Panc1 (cell line): ENCODE measurements around the gene GAST. TPM values are rescaled to one million over a fixed set of nuclear protein-coding genes. Genes with fewer than 3 reads are reported as not detected.
"Not testable (repeated sequence)": the region's sequence is repeated elsewhere in the genome, so short reads cannot be mapped to it uniquely, and the experiment has no call there.

Source experiments
- ATAC-seq: fragments of 200-7000 bp; cut with Tn5 transposase; 2 replicates; pipeline ENCODE4 v1.9.1; 2020; ENCODE audit warnings: mild to moderate bottlenecking, moderate library complexity
- BruUV-seq: library from RNA; stranded (reverse); fragments of 400-500 nt; replicated peaks from 2 replicates; lab custom pipeline; 2021; lab: Mats Ljungman, UMichigan
- CTCF ChIA-PET: fragments of 300-600 bp; sonication (Branson Sonifier 250); formaldehyde crosslinking; loops from one replicate; lab custom pipeline; 2022; ENCODE audit warnings: antibody characterized with exemption; lab: Charles Lee
- POLR2A ChIA-PET: fragments of 300-600 bp; sonication (Branson Sonifier 250); formaldehyde crosslinking; loops from one replicate; lab custom pipeline; 2022; ENCODE audit warnings: antibody characterized with exemption; lab: Charles Lee
- DNase-seq: peaks from one replicate; pipeline ENCODE4 v3.0.0-alpha.2; 2010; ENCODE audit warnings: low read depth, low spot score
- H3K27ac ChIP-seq: 2 replicates; pipeline ENCODE4 v1.5.1; 2011; ENCODE audit warnings: mild to moderate bottlenecking, low read length, inconsistent platforms
- H3K27me3 ChIP-seq: fragments of 200-500 bp; sonication (Bioruptor generic); 2 replicates; pipeline ENCODE4 v1.6.0; 2014; ENCODE audit warnings: low read length, inconsistent platforms; ENCODE audit not compliant: control insufficient read depth, insufficient read depth
- H3K36me3 ChIP-seq: fragments of 200-500 bp; sonication (Bioruptor generic); 2 replicates; pipeline ENCODE4 v1.5.1; 2014; ENCODE audit warnings: inconsistent platforms, mild to moderate bottlenecking, low read length, moderate library complexity; ENCODE audit not compliant: control insufficient read depth, insufficient read depth
- H3K4me1 ChIP-seq: 2 replicates; pipeline ENCODE4 v1.5.1; 2011; ENCODE audit warnings: inconsistent platforms, mild to moderate bottlenecking, low read length, moderate library complexity; ENCODE audit not compliant: control insufficient read depth, insufficient read depth
- H3K4me3 ChIP-seq, 2 experiments: 2 replicates each; pipeline ENCODE4 v1.5.1; 2011 to 2012; ENCODE audit warnings: low read depth in 2 of 2, low read length in 2 of 2, mild to moderate bottlenecking in 2 of 2, inconsistent platforms in 1 of 2, moderate library complexity in 1 of 2
- H3K9me3 ChIP-seq: fragments of 200-500 bp; sonication (Bioruptor generic); 2 replicates; pipeline ENCODE4 v1.5.1; 2014; ENCODE audit warnings: low read depth, mild to moderate bottlenecking, inconsistent platforms, low read length, moderate library complexity; ENCODE audit not compliant: control insufficient read depth, insufficient read depth
- CTCF ChIP-seq: fragments of 450-650 bp; IDR thresholded peaks from 2 replicates; pipeline ENCODE4 v1.5.1; 2017; ENCODE audit warnings: mild to moderate bottlenecking
- POLR2AphosphoS5 ChIP-seq: IDR thresholded peaks from 2 replicates; pipeline ENCODE4 v1.6.1; 2012; ENCODE audit warnings: mild to moderate bottlenecking, low read depth, low read length, moderate library complexity
- SIN3A ChIP-seq: IDR thresholded peaks from 2 replicates; pipeline ENCODE4 v1.6.1; 2012; ENCODE audit warnings: low read depth, mild to moderate bottlenecking, low read length, moderate library complexity, borderline replicate concordance; ENCODE audit not compliant: insufficient read depth
- TCF7L2 ChIP-seq: IDR thresholded peaks from 2 replicates; pipeline ENCODE4 v1.6.1; 2011; ENCODE audit warnings: mild to moderate bottlenecking, low read depth, low read length, inconsistent platforms
- in situ Hi-C: cut with HindIII; loops from 2 replicates; pipeline ENCODE4 v1.10.0; 2016; ENCODE audit warnings: low sequenced_read_pairs, low pct_unique_long_range_greater_than_20kb
- intact Hi-C: fragments of 100-400 bp; cut with micrococcal nuclease; formaldehyde crosslinking; loops from one replicate; pipeline ENCODE4 v1.10.0; 2022; ENCODE audit not compliant: unreplicated experiment
- total RNA-seq: library from RNA; stranded (reverse); gene quantifications from one replicate; pipeline ENCODE4 v1.2.1, GENCODE V29; 2021; ENCODE audit not compliant: unreplicated experiment
- TF ChIP-seq, protein P1 (sequence below), 2 experiments: IDR thresholded peaks; 2 replicates each; pipeline ENCODE4 v1.6.1; 2011 to 2012; ENCODE audit warnings: low read depth in 2 of 2, control low read depth in 1 of 2, low read length in 1 of 2, mild to moderate bottlenecking in 1 of 2, moderate library complexity in 1 of 2; ENCODE audit not compliant: insufficient read depth in 1 of 2

GAST gene
- total RNA-seq, 1 experiment from 2014 or later = not detected

- CTCF ChIA-PET = interaction anchor here (0.6 to 1.3 kb wide), 6 partner anchors 12 to 877 kb away, joined by 3 to 8 read pairs (median 3); no protein-coding TSS in a partner anchor
- peak; percentile 66 for ATAC-seq
These were observed 16.0 kb upstream of the GAST start for GRCh38 chr17:41695954-41696757.

GRCh38 chr17:41697122-41697962 is 14.8 kb upstream of the GAST start:
- in situ Hi-C loops (no loop called here), intact Hi-C loops (no loop called here)
- no peaks in the 10 kb centered on the region for H3K36me3 ChIP-seq
- H3K4me3 ChIP-seq = no peak overlapping the region
- ATAC-seq (no peak), DNase-seq (no peak)
- H3K4me1 ChIP-seq = no peaks in the 10 kb centered on the region
- no peaks in the 10 kb centered on the region for H3K27me3 ChIP-seq
- TF ChIP-seq SIN3A = no peak
- TF ChIP-seq CTCF = no peak
- no peak for TF ChIP-seq POLR2AphosphoS5
- no peak for TF ChIP-seq TCF7L2
- TF ChIP-seq, protein P1, sequence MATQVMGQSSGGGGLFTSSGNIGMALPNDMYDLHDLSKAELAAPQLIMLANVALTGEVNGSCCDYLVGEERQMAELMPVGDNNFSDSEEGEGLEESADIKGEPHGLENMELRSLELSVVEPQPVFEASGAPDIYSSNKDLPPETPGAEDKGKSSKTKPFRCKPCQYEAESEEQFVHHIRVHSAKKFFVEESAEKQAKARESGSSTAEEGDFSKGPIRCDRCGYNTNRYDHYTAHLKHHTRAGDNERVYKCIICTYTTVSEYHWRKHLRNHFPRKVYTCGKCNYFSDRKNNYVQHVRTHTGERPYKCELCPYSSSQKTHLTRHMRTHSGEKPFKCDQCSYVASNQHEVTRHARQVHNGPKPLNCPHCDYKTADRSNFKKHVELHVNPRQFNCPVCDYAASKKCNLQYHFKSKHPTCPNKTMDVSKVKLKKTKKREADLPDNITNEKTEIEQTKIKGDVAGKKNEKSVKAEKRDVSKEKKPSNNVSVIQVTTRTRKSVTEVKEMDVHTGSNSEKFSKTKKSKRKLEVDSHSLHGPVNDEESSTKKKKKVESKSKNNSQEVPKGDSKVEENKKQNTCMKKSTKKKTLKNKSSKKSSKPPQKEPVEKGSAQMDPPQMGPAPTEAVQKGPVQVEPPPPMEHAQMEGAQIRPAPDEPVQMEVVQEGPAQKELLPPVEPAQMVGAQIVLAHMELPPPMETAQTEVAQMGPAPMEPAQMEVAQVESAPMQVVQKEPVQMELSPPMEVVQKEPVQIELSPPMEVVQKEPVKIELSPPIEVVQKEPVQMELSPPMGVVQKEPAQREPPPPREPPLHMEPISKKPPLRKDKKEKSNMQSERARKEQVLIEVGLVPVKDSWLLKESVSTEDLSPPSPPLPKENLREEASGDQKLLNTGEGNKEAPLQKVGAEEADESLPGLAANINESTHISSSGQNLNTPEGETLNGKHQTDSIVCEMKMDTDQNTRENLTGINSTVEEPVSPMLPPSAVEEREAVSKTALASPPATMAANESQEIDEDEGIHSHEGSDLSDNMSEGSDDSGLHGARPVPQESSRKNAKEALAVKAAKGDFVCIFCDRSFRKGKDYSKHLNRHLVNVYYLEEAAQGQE (IDR thresholded peaks at IDR 0.05; ENCODE audit: insufficient read depth in 1 of 2, low read depth in 2 of 2, low read length in 1 of 2) = no peak
- no peak overlapping the region for H3K27ac ChIP-seq
- ChIA-PET CTCF (no interaction called here), POLR2A (no interaction called here)
- no TSS peak for BruUV-seq
- H3K9me3 ChIP-seq = no peaks in the 10 kb centered on the region

More at GRCh38 chr17:41695954-41696757, 16.0 kb upstream of the GAST start:
- no peak overlapping the region for H3K27ac ChIP-seq
- no peak overlapping the region for H3K4me3 ChIP-seq
- in situ Hi-C loops (no loop called here), intact Hi-C loops (no loop called here)
- H3K9me3 ChIP-seq = no peaks in the 10 kb centered on the region
- peaks cover 4% of the 10 kb centered on the region; the same call in 1 of the 2 replicates for H3K4me1 ChIP-seq
- POLR2A ChIA-PET = interaction anchor here (0.6 to 0.9 kb wide), 2 partner anchors 36 to 1190 kb away, joined by 3 to 8 read pairs; no protein-coding TSS in a partner anchor
- no peak for DNase-seq
- no TSS peak for BruUV-seq
- TF ChIP-seq CTCF (peak; percentile 90), POLR2AphosphoS5 (peak; percentile 61), TCF7L2 (no peak)
- TF ChIP-seq, protein P1 (IDR thresholded peaks at IDR 0.05; ENCODE audit: insufficient read depth in 1 of 2, low read depth in 2 of 2, low read length in 1 of 2) = no peak
- no peaks in the 10 kb centered on the region for H3K27me3 ChIP-seq
- H3K36me3 ChIP-seq = peaks cover 8% of the 10 kb centered on the region

DNA sequence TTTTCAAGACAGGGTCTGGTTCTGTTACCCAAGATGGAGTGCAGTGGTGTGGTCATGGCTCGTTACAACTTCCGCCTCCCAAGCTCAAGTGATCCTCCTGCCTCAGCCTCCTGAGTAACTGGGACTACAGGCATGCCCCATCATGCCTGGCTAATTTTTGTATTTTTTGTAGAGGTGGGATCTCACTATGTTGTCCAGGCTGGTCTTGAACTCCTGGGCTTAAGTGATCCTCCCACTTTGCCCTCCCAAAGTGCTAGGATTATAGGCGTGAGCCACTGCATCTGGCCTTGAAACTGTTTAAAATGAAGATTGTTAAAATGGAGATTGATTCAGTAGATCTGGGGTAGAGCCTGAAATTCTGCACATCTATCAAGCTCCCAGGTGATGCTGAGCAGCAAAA is 11.3 kb upstream of the GAST start:
- BruUV-seq, DNase-seq, POLR2A ChIA-PET, H3K27ac ChIP-seq, H3K27me3 ChIP-seq, ATAC-seq, H3K4me1 ChIP-seq, H3K36me3 ChIP-seq, intact Hi-C loops, H3K4me3 ChIP-seq, CTCF ChIA-PET, in situ Hi-C loops, H3K9me3 ChIP-seq: not testable (repeated sequence)
